B cell (primary cell): ENCODE results near the gene NBEA. TPM values are rescaled to one million over a fixed set of nuclear protein-coding genes. Genes with fewer than 3 reads are reported as not detected.

ENCODE experiments used
- ATAC-seq: fragments of 200-7000 bp; cut with Tn5 transposase; one replicate; pipeline ENCODE4 v1.10.0; 2021; ENCODE audit warnings: low read depth, mild to moderate bottlenecking, moderate number of reproducible peaks, moderate library complexity
- CTCF ChIA-PET: fragments of 350-600 bp; sonication (Branson Sonifier 250); formaldehyde crosslinking; loops from one replicate; lab custom pipeline; 2021; ENCODE audit warnings: antibody characterized with exemption, inconsistent platforms; lab: Charles Lee
- POLR2A ChIA-PET: fragments of 350-600 bp; sonication (Branson Sonifier 250); formaldehyde crosslinking; loops from one replicate; lab custom pipeline; 2021; ENCODE audit warnings: antibody characterized with exemption; lab: Charles Lee
- DNase-seq: peaks from one replicate; pipeline ENCODE4 v3.0.0; 2013
- H2AFZ ChIP-seq: 2 replicates; pipeline ENCODE4 v1.6.1; 2012; ENCODE audit warnings: mild to moderate bottlenecking, low read depth, low read length; ENCODE audit not compliant: insufficient read depth, poor library complexity, severe bottlenecking
- H3K27ac ChIP-seq, 2 donors: 1 replicate in 1 of 2; 2 replicates in 1 of 2; pipeline ENCODE4 v1.5.1; 2012 to 2013; ENCODE audit warnings: low read length in 2 of 2, mild to moderate bottlenecking in 2 of 2, moderate library complexity in 1 of 2
- H3K27me3 ChIP-seq, 4 experiments: fragments of 200-600 bp in 1 of 4; sonication (generic) in 1 of 4; replicated peaks in 1 of 4; 1 replicate in 2 of 4; 2 replicates in 2 of 4; pipeline versions ENCODE4 v1.6.1 to v1.7.0; 2013 to 2016; ENCODE audit warnings: low read length in 3 of 4, mild to moderate bottlenecking in 2 of 4, mixed read lengths in 1 of 4, moderate library complexity in 1 of 4; ENCODE audit not compliant: insufficient read depth in 4 of 4, control insufficient read depth in 3 of 4; ENCODE audit errors: control extremely low read depth in 1 of 4
- H3K36me3 ChIP-seq, 2 experiments: replicated peaks in 1 of 2; 1 replicate in 1 of 2; 2 replicates in 1 of 2; pipeline versions ENCODE4 v1.6.1 to v1.7.1; 2013; ENCODE audit warnings: low read length in 1 of 2; ENCODE audit not compliant: insufficient read depth in 2 of 2, control insufficient read depth in 1 of 2; ENCODE audit errors: control extremely low read depth in 1 of 2, extremely low read depth in 1 of 2
- H3K4me1 ChIP-seq, 2 donors: fragments of 200-600 bp in 1 of 2; sonication (generic) in 1 of 2; 1 replicate in 1 of 2; 2 replicates in 1 of 2; pipeline versions ENCODE4 v1.5.1 to v1.6.1; 2013 to 2017; ENCODE audit warnings: low read length in 2 of 2; ENCODE audit not compliant: control insufficient read depth in 2 of 2, insufficient read depth in 2 of 2
- H3K4me2 ChIP-seq: replicated peaks from 2 replicates; pipeline ENCODE3; 2012; ENCODE audit warnings: mild to moderate bottlenecking, low read depth, low read length; ENCODE audit not compliant: poor library complexity, severe bottlenecking
- H3K4me3 ChIP-seq, 5 experiments: fragments of 200-600 bp in 1 of 5; sonication (generic) in 1 of 5; 1 replicate in 3 of 5; 2 replicates in 2 of 5; pipeline versions ENCODE4 v1.5.1 to v1.7.0; 2011 to 2016; ENCODE audit warnings: low read length in 4 of 5, mild to moderate bottlenecking in 4 of 5, low read depth in 2 of 5, control low read depth in 1 of 5, moderate library complexity in 1 of 5; ENCODE audit not compliant: insufficient read depth in 1 of 5; ENCODE audit errors: control extremely low read depth in 1 of 5, extremely low read depth in 1 of 5
- H3K79me2 ChIP-seq: fragments of 200-600 bp; sonication (generic); one replicate; pipeline ENCODE4 v1.6.0; 2016; ENCODE audit warnings: low read length; ENCODE audit not compliant: control insufficient read depth, insufficient read depth
- H3K9ac ChIP-seq: fragments of 200-600 bp; sonication (generic); 2 replicates; pipeline ENCODE4 v1.6.1; 2017; ENCODE audit warnings: mild to moderate bottlenecking, low read length, moderate library complexity
- H3K9me3 ChIP-seq, 3 donors: one replicate each; pipeline versions ENCODE4 v1.6.1 to v1.7.1; 2013; ENCODE audit warnings: low read length in 2 of 3; ENCODE audit not compliant: control insufficient read depth in 2 of 3, insufficient read depth in 1 of 3; ENCODE audit errors: control extremely low read depth in 1 of 3
- H4K20me1 ChIP-seq: 2 replicates; pipeline ENCODE4 v1.6.0; 2012; ENCODE audit warnings: mild to moderate bottlenecking, low read length; ENCODE audit not compliant: insufficient read depth, control insufficient read depth, poor library complexity, severe bottlenecking
- H3K27ac Mint-ChIP-seq: one replicate; pipeline ENCODE4 v1.8.0; 2021; ENCODE audit warnings: mixed read lengths
- H3K27me3 Mint-ChIP-seq: one replicate; pipeline ENCODE4 v1.8.0; 2021; ENCODE audit warnings: mixed read lengths
- H3K4me1 Mint-ChIP-seq: one replicate; pipeline ENCODE4 v1.8.0; 2021; ENCODE audit warnings: mixed read lengths
- H3K4me3 Mint-ChIP-seq: one replicate; pipeline ENCODE4 v1.8.0; 2021; ENCODE audit warnings: mixed read lengths
- H3K9me3 Mint-ChIP-seq: one replicate; pipeline ENCODE4 v1.8.0; 2022; ENCODE audit warnings: mixed read lengths; ENCODE audit not compliant: insufficient read depth
- EZH2 ChIP-seq: IDR thresholded peaks from 2 replicates; pipeline ENCODE4 v1.6.1; 2012; ENCODE audit warnings: borderline replicate concordance, low read depth, mild to moderate bottlenecking, moderate library complexity, low read length; ENCODE audit not compliant: insufficient read depth, poor library complexity, severe bottlenecking
- WGBS: methylation state at CpG from one replicate; pipeline ENCODE4 v1.1.5; 2013; ENCODE audit warnings: missing lambda C conversion rate; ENCODE audit not compliant: insufficient coverage; 5-methylcytosine and 5-hydroxymethylcytosine counted together
- intact Hi-C: fragments of 100-400 bp; cut with micrococcal nuclease; formaldehyde crosslinking; loops from one replicate; pipeline ENCODE4 v1.10.0; 2022
- polyA plus RNA-seq: library from polyadenylated mRNA; depleted of rRNA; stranded (reverse); fragments of >200 nt; gene quantifications from 2 replicates; pipeline ENCODE4 v1.2.3, GENCODE V29; 2012
- total RNA-seq, 2 donors: library from RNA; stranded (reverse); fragments of 120-200 nt in 1 of 2; gene quantifications; 1 replicate in 1 of 2; 2 replicates in 1 of 2; pipeline versions ENCODE4 v1.2.3 to v1.2.4, GENCODE V29; 2013 to 2022
- TF ChIP-seq, protein P1 (sequence below): fragments of 200-600 bp; IDR thresholded peaks from one replicate; pipeline ENCODE4 v1.8.0; 2022; ENCODE audit warnings: antibody characterized with exemption, mild to moderate bottlenecking

Gene NBEA
- total and polyA plus RNA-seq, 2 donors (not counting 1 experiment from before 2014, with no cell fraction given), result 1.5 to 10.7 TPM

DNA sequence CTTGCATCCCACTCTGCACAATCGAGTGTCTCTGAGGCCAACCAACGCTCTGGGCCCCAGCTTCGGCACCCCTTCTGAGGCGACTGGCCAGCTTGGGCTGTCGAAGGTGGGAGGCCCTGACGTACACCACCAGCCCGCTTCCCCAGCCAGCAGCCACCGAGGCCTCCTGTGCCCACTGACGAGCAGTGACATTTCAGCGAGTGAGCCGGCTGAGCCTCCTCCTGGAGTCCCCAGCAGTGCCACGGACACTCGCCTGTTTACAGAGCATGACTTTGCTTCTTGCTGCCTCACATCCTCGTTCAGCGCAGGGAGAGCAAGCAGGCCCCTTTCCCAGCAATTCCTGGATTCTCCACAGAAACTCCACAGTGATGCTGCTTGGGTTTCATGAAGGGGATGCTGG is 774.7 kb downstream of the NBEA start:
- intact Hi-C loops, result no loop called here
- H3K27me3 ChIP-seq, result peaks cover 0 to 10% (median 0%) of the 10 kb centered on the region in 4 experiments
- Mint-ChIP-seq H3K27me3 (no peaks in the 10 kb centered on the region), H3K4me3 (no peak overlapping the region), H3K27ac (no peak overlapping the region), H3K9me3 (no peaks in the 10 kb centered on the region), H3K4me1 (no peaks in the 10 kb centered on the region)
- no peaks in the 10 kb centered on the region for H3K79me2 ChIP-seq
- WGBS, result 91% methylated on average over 15 of the region's 15 CpGs
- no peak for DNase-seq
- ATAC-seq, result no peak
- no peak overlapping the region for H3K27ac ChIP-seq
- H3K9ac ChIP-seq, result no peak overlapping the region
- peaks cover 0 to 3% (median 0%) of the 10 kb centered on the region in 3 donors for H3K9me3 ChIP-seq
- ChIA-PET POLR2A (no interaction called here), CTCF (no interaction called here)
- H3K4me2 ChIP-seq, result no peak overlapping the region
- TF ChIP-seq, protein P1, sequence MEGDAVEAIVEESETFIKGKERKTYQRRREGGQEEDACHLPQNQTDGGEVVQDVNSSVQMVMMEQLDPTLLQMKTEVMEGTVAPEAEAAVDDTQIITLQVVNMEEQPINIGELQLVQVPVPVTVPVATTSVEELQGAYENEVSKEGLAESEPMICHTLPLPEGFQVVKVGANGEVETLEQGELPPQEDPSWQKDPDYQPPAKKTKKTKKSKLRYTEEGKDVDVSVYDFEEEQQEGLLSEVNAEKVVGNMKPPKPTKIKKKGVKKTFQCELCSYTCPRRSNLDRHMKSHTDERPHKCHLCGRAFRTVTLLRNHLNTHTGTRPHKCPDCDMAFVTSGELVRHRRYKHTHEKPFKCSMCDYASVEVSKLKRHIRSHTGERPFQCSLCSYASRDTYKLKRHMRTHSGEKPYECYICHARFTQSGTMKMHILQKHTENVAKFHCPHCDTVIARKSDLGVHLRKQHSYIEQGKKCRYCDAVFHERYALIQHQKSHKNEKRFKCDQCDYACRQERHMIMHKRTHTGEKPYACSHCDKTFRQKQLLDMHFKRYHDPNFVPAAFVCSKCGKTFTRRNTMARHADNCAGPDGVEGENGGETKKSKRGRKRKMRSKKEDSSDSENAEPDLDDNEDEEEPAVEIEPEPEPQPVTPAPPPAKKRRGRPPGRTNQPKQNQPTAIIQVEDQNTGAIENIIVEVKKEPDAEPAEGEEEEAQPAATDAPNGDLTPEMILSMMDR, result no peak
- TF ChIP-seq EZH2, result no peak
- no peak overlapping the region for H2AFZ ChIP-seq
- no peak overlapping the region for H3K4me3 ChIP-seq
- no peaks in the 10 kb centered on the region for H3K36me3 ChIP-seq
- no peaks in the 10 kb centered on the region for H3K4me1 ChIP-seq
- no peaks in the 10 kb centered on the region for H4K20me1 ChIP-seq

DNA sequence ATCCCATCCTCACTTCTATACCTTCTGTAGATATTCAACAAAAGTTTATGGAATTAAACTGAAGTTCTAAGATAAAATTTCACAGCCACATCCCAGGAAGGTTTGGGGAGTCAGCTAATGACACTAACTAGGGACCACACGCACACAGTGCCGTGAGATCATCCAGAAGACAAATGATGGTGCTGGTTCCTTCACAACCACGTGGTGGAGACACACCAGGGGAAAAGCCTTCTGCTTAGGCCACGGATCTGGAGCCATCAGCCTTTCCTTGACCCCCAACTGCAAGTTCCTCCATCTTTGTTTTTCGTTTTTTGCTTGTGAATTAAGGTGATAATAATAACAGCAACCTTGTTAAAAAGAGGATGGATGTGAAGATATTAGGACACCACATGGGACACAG is 776.0 kb downstream of the NBEA start:
- no peak overlapping the region for H3K4me3 Mint-ChIP-seq
- H3K9me3 ChIP-seq, result peaks cover 0 to 3% (median 0%) of the 10 kb centered on the region in 3 donors
- H2AFZ ChIP-seq, result no peak overlapping the region
- no peak overlapping the region for H3K4me3 ChIP-seq
- no peaks in the 10 kb centered on the region for H3K4me1 Mint-ChIP-seq
- H3K9me3 Mint-ChIP-seq, result no peaks in the 10 kb centered on the region
- ChIA-PET POLR2A (no interaction called here), CTCF (no interaction called here)
- peaks cover 7% of the 10 kb centered on the region for H3K27me3 Mint-ChIP-seq
- no peaks in the 10 kb centered on the region for H3K36me3 ChIP-seq
- H3K4me1 ChIP-seq, result no peaks in the 10 kb centered on the region
- intact Hi-C loops, result no loop called here
- H3K9ac ChIP-seq, result no peak overlapping the region
- peaks cover 0 to 10% (median 0%) of the 10 kb centered on the region in 4 experiments for H3K27me3 ChIP-seq
- no peaks in the 10 kb centered on the region for H4K20me1 ChIP-seq
- DNase-seq, result no peak
- H3K27ac Mint-ChIP-seq, result no peak overlapping the region
- WGBS, result 80% methylated on average over 3 of the region's 5 CpGs
- no peak for ATAC-seq
- H3K27ac ChIP-seq, result no peak overlapping the region
- no peaks in the 10 kb centered on the region for H3K79me2 ChIP-seq
- TF ChIP-seq, protein P1, result no peak
- TF ChIP-seq EZH2, result no peak
- H3K4me2 ChIP-seq, result no peak overlapping the region
